Testis (tissue), 3 donors: Measurements from ENCODE around the gene ENG. TPM values are rescaled to one million over a fixed set of nuclear protein-coding genes. Genes with fewer than 3 reads are reported as not detected.
A peak's percentile ranks its signal among the peaks of the same experiment; 100 is the strongest.

Experiments used
- DNase-seq: peaks from one replicate; pipeline ENCODE4 v3.0.0-alpha.2; 2019
- H3K27ac ChIP-seq, 2 donors: fragments of 200-600 bp; sonication (generic); one replicate each; pipeline ENCODE4 v1.5.1; 2019
- H3K27me3 ChIP-seq: fragments of 200-600 bp; sonication (generic); one replicate; pipeline ENCODE4 v1.5.1; 2019
- H3K36me3 ChIP-seq: fragments of 200-600 bp; sonication (generic); one replicate; pipeline ENCODE4 v1.5.1; 2017; ENCODE audit warnings: low read depth; ENCODE audit errors: missing control alignments
- H3K4me1 ChIP-seq: fragments of 200-600 bp; sonication (generic); one replicate; pipeline ENCODE4 v1.5.1; 2019
- H3K4me3 ChIP-seq, 2 donors: fragments of 200-600 bp; sonication (generic); one replicate each; pipeline ENCODE4 v1.5.1; 2017 to 2019
- H3K9me3 ChIP-seq: fragments of 200-600 bp; sonication (generic); one replicate; pipeline ENCODE4 v1.5.1; 2017
- CTCF ChIP-seq, 3 experiments: fragments of 450-650 bp in 2 of 3; fragments of 200-600 bp in 1 of 3; sonication (generic) in 1 of 3; IDR thresholded peaks; one replicate each; pipeline ENCODE4 v1.5.1; 2016 to 2019; ENCODE audit warnings: antibody characterized with exemption in 3 of 3, mild to moderate bottlenecking in 2 of 3, moderate library complexity in 1 of 3
- POLR2A ChIP-seq: fragments of 450-650 bp; IDR thresholded peaks from one replicate; pipeline ENCODE4 v1.6.1; 2017; ENCODE audit warnings: antibody characterized with exemption, mild to moderate bottlenecking, moderate library complexity
- WGBS, 2 donors: methylation state at CpG; one replicate each; pipeline ENCODE4 v1.1.5; 2018; 5-methylcytosine and 5-hydroxymethylcytosine counted together
- intact Hi-C: fragments of 100-400 bp; cut with DNase I; formaldehyde crosslinking; loops from one replicate; pipeline ENCODE4 v1.15.1; 2023; ENCODE audit warnings: low total_unique reads
- polyA plus RNA-seq: library from polyadenylated mRNA; stranded (reverse); fragments of 350-450 nt; fragmentation: Illumina TruSeq; extraction: RNeasy Lipid Tissue Mini Kit (QIAGEN cat#74804); gene quantifications from one replicate; pipeline ENCODE4 v1.2.3, GENCODE V29; 2014; ENCODE audit warnings: low read depth, low replicate concordance; ENCODE audit not compliant: insufficient read depth
- total RNA-seq, 2 donors: library from RNA; depleted of rRNA; stranded (reverse); fragments of >200 nt; gene quantifications; one replicate each; pipeline ENCODE4 v1.2.3, GENCODE V29; 2016

Gene ENG
- total and polyA plus RNA-seq, 3 donors from 2014 or later, result 132 to 214 (median 144) TPM

DNA sequence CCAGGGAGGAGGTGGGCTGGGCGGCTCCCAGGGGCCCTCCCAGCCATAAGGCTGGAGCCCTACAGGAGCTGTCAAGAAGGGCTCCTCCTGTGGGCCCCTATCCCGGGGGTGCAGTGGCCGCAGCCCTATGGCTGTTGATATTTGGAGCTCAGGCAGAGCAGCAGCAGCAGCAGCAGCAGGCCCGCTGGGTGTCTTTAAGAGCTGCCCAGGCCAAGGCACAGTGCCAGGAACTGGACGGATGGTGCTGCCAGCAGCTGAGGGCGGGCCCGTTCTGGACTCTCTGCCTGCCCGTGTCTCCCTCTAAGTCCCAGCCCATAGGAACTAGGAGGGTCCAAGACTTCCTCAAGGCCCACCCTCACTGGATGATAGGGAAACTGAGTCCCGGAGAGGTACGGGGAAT lies 19.4 kb upstream of the ENG start:
- Histone ChIP-seq H3K27me3 (no peaks in the 10 kb centered on the region), H3K4me3 (no peak overlapping the region), H3K9me3 (no peaks in the 10 kb centered on the region), H3K27ac (peak overlapping the region; percentile 56 to 63), H3K36me3 (no peaks in the 10 kb centered on the region), H3K4me1 (peaks cover 57% of the 10 kb centered on the region)
- intact Hi-C loops, result loop anchor here (10.0 kb wide), 1 partner anchor 139 kb away; the partner anchor contains the start of gene TOR2A
- WGBS, 2 donors, result 39 to 72% methylated on average over 2 to 10 of the region's 10 CpGs
- TF ChIP-seq CTCF (IDR thresholded peaks at IDR 0.05), result no peak
- TF ChIP-seq POLR2A, result no peak
- peak; percentile 91 for DNase-seq

DNA sequence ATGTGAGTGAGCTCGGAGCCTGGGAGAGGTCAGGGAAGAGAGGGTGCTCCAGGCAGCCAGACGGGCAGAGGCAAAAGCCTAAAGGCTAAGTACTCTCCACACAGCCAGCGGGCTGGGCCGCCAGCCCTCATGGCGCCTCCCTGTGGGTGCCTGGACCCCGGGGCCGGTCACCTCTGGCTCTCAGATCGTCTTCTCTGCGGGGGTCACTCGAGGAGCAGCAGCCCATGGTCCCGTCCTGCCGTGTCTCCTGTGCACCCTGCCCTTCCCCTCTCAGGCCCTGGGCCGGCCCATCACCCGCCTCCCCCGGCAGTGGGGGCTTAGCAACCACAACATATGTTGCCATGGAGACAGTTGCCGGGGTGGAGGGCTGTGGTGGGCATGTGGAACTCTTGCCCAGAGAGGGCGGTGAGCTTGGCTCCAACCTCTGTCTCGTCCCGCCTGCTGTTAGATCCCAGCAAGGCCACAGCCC lies 18.8 kb upstream of the ENG start:
- Histone ChIP-seq H3K36me3 (no peaks in the 10 kb centered on the region), H3K4me3 (no peak overlapping the region), H3K9me3 (no peaks in the 10 kb centered on the region), H3K4me1 (peaks cover 60% of the 10 kb centered on the region), H3K27me3 (no peaks in the 10 kb centered on the region), H3K27ac (peak overlapping the region in 1 of 2 donors; percentile 63)
- intact Hi-C loops, result loop anchor here (10.0 kb wide), 1 partner anchor 138 kb away; the partner anchor contains the start of gene TOR2A
- DNase-seq, result no peak
- 42 to 66% methylated on average over 9 to 19 of the region's 19 CpGs for WGBS, 2 donors
- TF ChIP-seq CTCF (IDR thresholded peaks at IDR 0.05), result no peak
- no peak for TF ChIP-seq POLR2A

GRCh38 chr9:127872369-127873222 lies 18.1 kb upstream of the ENG start:
- Histone ChIP-seq H3K27me3 (no peaks in the 10 kb centered on the region), H3K9me3 (no peaks in the 10 kb centered on the region), H3K4me1 (peaks cover 59% of the 10 kb centered on the region), H3K4me3 (no peak overlapping the region), H3K36me3 (no peaks in the 10 kb centered on the region), H3K27ac (no peak overlapping the region)
- TF ChIP-seq POLR2A, result no peak
- no peak for TF ChIP-seq CTCF (IDR thresholded peaks at IDR 0.05)
- intact Hi-C loops, result loop anchor here (10.0 kb wide), 1 partner anchor 138 kb away; the partner anchor contains the start of gene TOR2A
- 75 to 85% methylated on average over 7 to 20 of the region's 20 CpGs for WGBS, 2 donors
- no peak for DNase-seq

GRCh38 chr9:127871531-127871930 lies 17.1 kb upstream of the ENG start:
- no peaks in the 10 kb centered on the region for H3K27me3 ChIP-seq
- TF ChIP-seq POLR2A (no peak), CTCF (IDR thresholded peaks at IDR 0.05) (no peak)
- DNase-seq, result no peak
- H3K36me3 ChIP-seq, result no peaks in the 10 kb centered on the region
- intact Hi-C loops, result loop anchor here (10.0 kb wide), 1 partner anchor 137 kb away; the partner anchor contains the start of gene TOR2A
- no peak overlapping the region for H3K4me3 ChIP-seq
- H3K4me1 ChIP-seq, result peaks cover 62% of the 10 kb centered on the region
- no peaks in the 10 kb centered on the region for H3K9me3 ChIP-seq
- no peak overlapping the region for H3K27ac ChIP-seq
- WGBS, 2 donors, result 81 to 87% methylated on average over 9 of the region's 9 CpGs
